Neural cell (in vitro differentiated cells): ENCODE data around the gene ZMYND11. TPM values are rescaled to one million over a fixed set of nuclear protein-coding genes. Genes with fewer than 3 reads are reported as not detected.

Experiments
- H2AFZ ChIP-seq: fragments of 200-600, 300-800 bp; sonication (generic), shearing (Covaris generic); 2 replicates; pipeline ENCODE4 v1.6.0; 2014; ENCODE audit warnings: low read depth, mild to moderate bottlenecking, antibody characterized with exemption, low read length, moderate library complexity
- H3F3A ChIP-seq: fragments of 200-600 bp; shearing (Covaris generic); 2 replicates; pipeline ENCODE4 v1.6.1; 2016; ENCODE audit warnings: mild to moderate bottlenecking, moderate library complexity, mixed read lengths, antibody characterized with exemption, low read length; ENCODE audit not compliant: insufficient read depth, poor library complexity, severe bottlenecking
- H3K27ac ChIP-seq: fragments of 200-600, 300-800 bp; sonication (generic), shearing (Covaris generic); 2 replicates; pipeline ENCODE4 v1.5.1; 2014; ENCODE audit warnings: mild to moderate bottlenecking, low read length, moderate library complexity
- H3K27me3 ChIP-seq: fragments of 300-800, 200-600 bp; sonication (generic), shearing (Covaris generic); 2 replicates; pipeline ENCODE4 v1.6.0; 2014; ENCODE audit warnings: mild to moderate bottlenecking, low read depth, low read length, moderate library complexity; ENCODE audit not compliant: insufficient read depth
- H3K36me3 ChIP-seq: fragments of 300-800, 200-600 bp; sonication (generic), shearing (Covaris generic); 2 replicates; pipeline ENCODE4 v1.5.1; 2014; ENCODE audit warnings: mild to moderate bottlenecking, antibody characterized with exemption, low read length, moderate library complexity; ENCODE audit not compliant: insufficient read depth
- H3K4me2 ChIP-seq: fragments of 300-800, 200-600 bp; sonication (generic), shearing (Covaris generic); 2 replicates; pipeline ENCODE4 v1.6.0; 2014; ENCODE audit warnings: mild to moderate bottlenecking, low read length
- H3K4me3 ChIP-seq: fragments of 300-800, 200-600 bp; sonication (generic), shearing (Covaris generic); 2 replicates; pipeline ENCODE4 v1.5.1; 2014; ENCODE audit warnings: mild to moderate bottlenecking, low read length, moderate library complexity
- H3K79me2 ChIP-seq: fragments of 200-600 bp; shearing (Covaris generic); replicated peaks from 2 replicates; pipeline ENCODE4 v1.6.0; 2014; ENCODE audit warnings: mild to moderate bottlenecking, low read length, moderate library complexity; ENCODE audit not compliant: insufficient read depth
- H3K9ac ChIP-seq: fragments of 300-800, 200-600 bp; sonication (generic), shearing (Covaris generic); 2 replicates; pipeline ENCODE4 v1.6.1; 2016; ENCODE audit warnings: mild to moderate bottlenecking, low read length, mixed read lengths
- H3K9me2 ChIP-seq: fragments of 200-600 bp; shearing (Covaris generic); 2 replicates; pipeline ENCODE4 v1.6.1; 2016; ENCODE audit warnings: mild to moderate bottlenecking, low read length, mixed read lengths; ENCODE audit not compliant: insufficient read depth
- H3K9me3 ChIP-seq: fragments of 200-600, 300-800 bp; sonication (generic), shearing (Covaris generic); 2 replicates; pipeline ENCODE4 v1.6.1; 2016; ENCODE audit warnings: mild to moderate bottlenecking, mixed run types, low read length, moderate library complexity, mixed read lengths
- H4K20me1 ChIP-seq: fragments of 200-600 bp; shearing (Covaris generic); 2 replicates; pipeline ENCODE4 v1.6.1; 2016; ENCODE audit warnings: mild to moderate bottlenecking, mixed run types; ENCODE audit not compliant: insufficient read depth
- EP300 ChIP-seq: fragments of 450-650 bp; conservative IDR thresholded peaks from 2 replicates; pipeline ENCODE4 v1.6.1; 2014; ENCODE audit warnings: antibody characterized with exemption, mild to moderate bottlenecking, moderate library complexity; ENCODE audit not compliant: poor library complexity, severe bottlenecking
- EZH2 ChIP-seq: fragments of 200-600, 300-800 bp; shearing (Covaris generic), sonication (generic); IDR thresholded peaks from 2 replicates; pipeline ENCODE4 v1.6.1; 2014; ENCODE audit warnings: antibody characterized with exemption, low read length, borderline replicate concordance, mild to moderate bottlenecking; ENCODE audit not compliant: insufficient read depth, poor library complexity, severe bottlenecking
- MXI1 ChIP-seq: fragments of 450-650 bp; conservative IDR thresholded peaks from 2 replicates; pipeline ENCODE4 v1.6.1; 2014; ENCODE audit warnings: antibody characterized with exemption, mild to moderate bottlenecking; ENCODE audit not compliant: poor library complexity, severe bottlenecking
- POLR2AphosphoS5 ChIP-seq: IDR thresholded peaks from 2 replicates; pipeline ENCODE4 v1.6.1; 2012
- RAD21 ChIP-seq: fragments of 450-650 bp; conservative IDR thresholded peaks from 2 replicates; pipeline ENCODE4 v1.6.1; 2014; ENCODE audit warnings: antibody characterized with exemption, mild to moderate bottlenecking, moderate library complexity
- SMC3 ChIP-seq: fragments of 450-650 bp; conservative IDR thresholded peaks from 2 replicates; pipeline ENCODE4 v1.6.1; 2014; ENCODE audit warnings: antibody characterized with exemption, mild to moderate bottlenecking, moderate library complexity; ENCODE audit not compliant: poor library complexity
- TAF1 ChIP-seq: IDR thresholded peaks from 2 replicates; pipeline ENCODE4 v1.6.1; 2012; ENCODE audit warnings: low read depth
- polyA plus RNA-seq: library from polyadenylated mRNA; depleted of rRNA; stranded (reverse); fragments of >200 nt; gene quantifications from 2 replicates; pipeline ENCODE4 v1.2.3, GENCODE V29; 2014
- TF ChIP-seq, protein P1 (sequence below): IDR thresholded peaks from 2 replicates; pipeline ENCODE4 v1.6.1; 2012; ENCODE audit warnings: borderline replicate concordance
- TF ChIP-seq, protein P2 (sequence below): fragments of 450-650 bp; IDR thresholded peaks from 2 replicates; pipeline ENCODE4 v1.5.1; 2014; ENCODE audit warnings: antibody characterized with exemption, mild to moderate bottlenecking, moderate library complexity; ENCODE audit not compliant: poor library complexity, severe bottlenecking

Gene ZMYND11
- polyA plus RNA-seq, 1 donor from 2014 or later: 122 TPM

DNA sequence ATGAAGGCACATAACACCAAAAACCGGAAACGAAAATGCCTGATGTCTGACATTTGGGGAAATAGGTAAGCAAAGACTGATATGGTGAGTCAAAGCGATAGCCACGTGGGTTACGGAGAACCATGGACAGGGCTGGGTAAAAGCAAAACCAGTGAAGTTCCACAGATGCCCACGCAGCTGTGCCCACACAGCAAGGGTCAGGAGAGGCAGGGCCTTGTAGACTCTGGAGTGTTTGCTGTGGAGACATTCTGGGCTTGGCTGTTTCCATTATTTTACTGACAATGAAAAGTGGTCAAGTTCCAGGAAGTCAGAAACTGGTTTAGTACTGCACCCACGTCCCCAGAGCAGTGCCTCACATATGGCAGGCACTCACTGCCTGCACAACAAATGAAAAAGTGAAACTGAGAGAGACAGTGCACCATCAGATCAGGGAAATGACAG lies 148.7 kb downstream of the ZMYND11 start:
- no peaks in the 10 kb centered on the region for H3K79me2 ChIP-seq
- H3K27me3 ChIP-seq: no peaks in the 10 kb centered on the region
- no peak for TF ChIP-seq SMC3
- no peaks in the 10 kb centered on the region for H3K9me2 ChIP-seq
- H4K20me1 ChIP-seq: no peaks in the 10 kb centered on the region
- H3K36me3 ChIP-seq: peaks cover 34% of the 10 kb centered on the region
- H3K4me3 ChIP-seq: no peak overlapping the region
- no peak overlapping the region for H3K9ac ChIP-seq
- H3F3A ChIP-seq: no peaks in the 10 kb centered on the region
- H3K27ac ChIP-seq: no peak overlapping the region
- no peak overlapping the region for H3K4me2 ChIP-seq
- H2AFZ ChIP-seq: no peak overlapping the region
- H3K9me3 ChIP-seq: no peaks in the 10 kb centered on the region

DNA sequence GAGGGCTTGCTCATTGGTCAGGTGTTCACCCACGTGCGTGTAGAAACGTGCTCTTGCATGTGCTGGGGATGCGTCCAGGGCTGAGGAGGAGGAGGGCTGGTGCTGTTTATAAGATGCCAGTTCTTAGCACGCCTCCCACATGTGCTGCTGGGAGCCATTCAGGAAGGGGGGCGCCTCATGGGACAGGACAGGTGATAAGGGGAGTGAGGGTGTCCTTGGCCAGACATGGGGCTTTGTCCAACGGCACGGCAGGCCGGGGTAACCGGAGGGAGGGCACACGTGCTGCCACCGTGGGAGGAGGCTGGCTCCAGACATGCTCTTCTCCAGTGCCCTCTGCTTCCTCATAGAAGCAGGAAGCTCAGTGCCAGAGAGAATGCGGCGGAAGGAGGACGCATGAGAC lies 150.0 kb downstream of the ZMYND11 start:
- Histone ChIP-seq H3K4me2 (no peak overlapping the region), H2AFZ (no peak overlapping the region), H3K4me3 (no peak overlapping the region), H3K9me3 (no peaks in the 10 kb centered on the region), H3F3A (no peaks in the 10 kb centered on the region), H3K79me2 (no peaks in the 10 kb centered on the region), H3K9me2 (no peaks in the 10 kb centered on the region), H4K20me1 (no peaks in the 10 kb centered on the region), H3K27me3 (no peaks in the 10 kb centered on the region), H3K36me3 (peaks cover 34% of the 10 kb centered on the region), H3K9ac (no peak overlapping the region), H3K27ac (no peak overlapping the region)
- TF ChIP-seq SMC3: no peak
- TF ChIP-seq, protein P1, sequence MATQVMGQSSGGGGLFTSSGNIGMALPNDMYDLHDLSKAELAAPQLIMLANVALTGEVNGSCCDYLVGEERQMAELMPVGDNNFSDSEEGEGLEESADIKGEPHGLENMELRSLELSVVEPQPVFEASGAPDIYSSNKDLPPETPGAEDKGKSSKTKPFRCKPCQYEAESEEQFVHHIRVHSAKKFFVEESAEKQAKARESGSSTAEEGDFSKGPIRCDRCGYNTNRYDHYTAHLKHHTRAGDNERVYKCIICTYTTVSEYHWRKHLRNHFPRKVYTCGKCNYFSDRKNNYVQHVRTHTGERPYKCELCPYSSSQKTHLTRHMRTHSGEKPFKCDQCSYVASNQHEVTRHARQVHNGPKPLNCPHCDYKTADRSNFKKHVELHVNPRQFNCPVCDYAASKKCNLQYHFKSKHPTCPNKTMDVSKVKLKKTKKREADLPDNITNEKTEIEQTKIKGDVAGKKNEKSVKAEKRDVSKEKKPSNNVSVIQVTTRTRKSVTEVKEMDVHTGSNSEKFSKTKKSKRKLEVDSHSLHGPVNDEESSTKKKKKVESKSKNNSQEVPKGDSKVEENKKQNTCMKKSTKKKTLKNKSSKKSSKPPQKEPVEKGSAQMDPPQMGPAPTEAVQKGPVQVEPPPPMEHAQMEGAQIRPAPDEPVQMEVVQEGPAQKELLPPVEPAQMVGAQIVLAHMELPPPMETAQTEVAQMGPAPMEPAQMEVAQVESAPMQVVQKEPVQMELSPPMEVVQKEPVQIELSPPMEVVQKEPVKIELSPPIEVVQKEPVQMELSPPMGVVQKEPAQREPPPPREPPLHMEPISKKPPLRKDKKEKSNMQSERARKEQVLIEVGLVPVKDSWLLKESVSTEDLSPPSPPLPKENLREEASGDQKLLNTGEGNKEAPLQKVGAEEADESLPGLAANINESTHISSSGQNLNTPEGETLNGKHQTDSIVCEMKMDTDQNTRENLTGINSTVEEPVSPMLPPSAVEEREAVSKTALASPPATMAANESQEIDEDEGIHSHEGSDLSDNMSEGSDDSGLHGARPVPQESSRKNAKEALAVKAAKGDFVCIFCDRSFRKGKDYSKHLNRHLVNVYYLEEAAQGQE: no peak
- TF ChIP-seq TAF1: no peak
- TF ChIP-seq EZH2: no peak
- TF ChIP-seq POLR2AphosphoS5: no peak
- TF ChIP-seq MXI1: no peak
- no peak for TF ChIP-seq RAD21
- no peak for TF ChIP-seq EP300
- TF ChIP-seq, protein P2, sequence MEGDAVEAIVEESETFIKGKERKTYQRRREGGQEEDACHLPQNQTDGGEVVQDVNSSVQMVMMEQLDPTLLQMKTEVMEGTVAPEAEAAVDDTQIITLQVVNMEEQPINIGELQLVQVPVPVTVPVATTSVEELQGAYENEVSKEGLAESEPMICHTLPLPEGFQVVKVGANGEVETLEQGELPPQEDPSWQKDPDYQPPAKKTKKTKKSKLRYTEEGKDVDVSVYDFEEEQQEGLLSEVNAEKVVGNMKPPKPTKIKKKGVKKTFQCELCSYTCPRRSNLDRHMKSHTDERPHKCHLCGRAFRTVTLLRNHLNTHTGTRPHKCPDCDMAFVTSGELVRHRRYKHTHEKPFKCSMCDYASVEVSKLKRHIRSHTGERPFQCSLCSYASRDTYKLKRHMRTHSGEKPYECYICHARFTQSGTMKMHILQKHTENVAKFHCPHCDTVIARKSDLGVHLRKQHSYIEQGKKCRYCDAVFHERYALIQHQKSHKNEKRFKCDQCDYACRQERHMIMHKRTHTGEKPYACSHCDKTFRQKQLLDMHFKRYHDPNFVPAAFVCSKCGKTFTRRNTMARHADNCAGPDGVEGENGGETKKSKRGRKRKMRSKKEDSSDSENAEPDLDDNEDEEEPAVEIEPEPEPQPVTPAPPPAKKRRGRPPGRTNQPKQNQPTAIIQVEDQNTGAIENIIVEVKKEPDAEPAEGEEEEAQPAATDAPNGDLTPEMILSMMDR: no peak
